GM12865 (cell line): ENCODE data around the gene FAM193A.
"Not testable (repeated sequence)": the region's sequence is repeated elsewhere in the genome, so short reads cannot be mapped to it uniquely, and the experiment has no call there.

Source experiments
- DNase-seq: peaks from one replicate; pipeline ENCODE4 v3.0.0; 2010; ENCODE audit warnings: low read depth
- H3K4me3 ChIP-seq: 2 replicates; pipeline ENCODE4 v1.5.1; 2011; ENCODE audit warnings: mild to moderate bottlenecking, low read depth, low read length, control low read depth
- CTCF ChIP-seq: IDR thresholded peaks from 2 replicates; pipeline ENCODE4 v1.5.1; 2011; ENCODE audit warnings: low read length, control low read depth, low read depth, inconsistent platforms; ENCODE audit not compliant: insufficient read depth; ENCODE audit errors: missing control alignments

FAM193A gene

GRCh38 chr4:2771264-2771663 is 234.8 kb downstream of the FAM193A start:
- no peak for TF ChIP-seq CTCF
- H3K4me3 ChIP-seq = no peak overlapping the region
- DNase-seq = peak; percentile 47

- DNase-seq, H3K4me3 ChIP-seq: not testable (repeated sequence)
These were observed 244.2 kb downstream of the FAM193A start for GRCh38 chr4:2780643-2781042.

- H3K4me3 ChIP-seq = no peak overlapping the region
- no peak for TF ChIP-seq CTCF
- DNase-seq = no peak
These were observed 245.5 kb downstream of the FAM193A start for GRCh38 chr4:2781911-2782310.
